Vagina (tissue), 2 donors: Measurements from ENCODE around the gene EGFL6. TPM values are rescaled to one million over a fixed set of nuclear protein-coding genes. Genes with fewer than 3 reads are reported as not detected.

Source experiments
- DNase-seq, 2 donors: peaks; one replicate each; pipeline ENCODE4 v3.0.0-alpha.2; 2017; ENCODE audit errors: extremely low spot score in 2 of 2
- H3K27ac ChIP-seq: fragments of 200-600 bp; sonication (generic); one replicate; pipeline ENCODE4 v1.5.1; 2019
- H3K27me3 ChIP-seq: fragments of 200-600 bp; sonication (generic); one replicate; pipeline ENCODE4 v1.5.1; 2019
- H3K36me3 ChIP-seq, 2 donors: fragments of 200-600 bp; sonication (generic); one replicate each; pipeline ENCODE4 v1.5.1; 2017 to 2019
- H3K4me1 ChIP-seq: fragments of 200-600 bp; sonication (generic); one replicate; pipeline ENCODE4 v1.5.1; 2019
- H3K4me3 ChIP-seq, 2 donors: fragments of 200-600 bp; sonication (generic); 1 replicate in 1 of 2; 2 replicates in 1 of 2; pipeline ENCODE4 v1.5.1; 2016 to 2019
- H3K9me3 ChIP-seq: fragments of 200-600 bp; sonication (generic); one replicate; pipeline ENCODE4 v1.5.1; 2019
- POLR2A ChIP-seq, 2 donors: fragments of 450-650 bp; IDR thresholded peaks; one replicate each; pipeline ENCODE4 v1.6.1; 2017; ENCODE audit warnings: antibody characterized with exemption in 2 of 2, mild to moderate bottlenecking in 2 of 2, moderate library complexity in 2 of 2
- POLR2AphosphoS5 ChIP-seq, 2 donors: sonication (generic); formaldehyde crosslinking; IDR thresholded peaks; one replicate each; pipeline ENCODE4 v1.9.0; 2017; ENCODE audit warnings: antibody characterized with exemption in 2 of 2, mild to moderate bottlenecking in 2 of 2, low read depth in 1 of 2; ENCODE audit not compliant: insufficient read depth in 1 of 2
- intact Hi-C: fragments of 100-400 bp; cut with DNase I; formaldehyde crosslinking; loops from one replicate; pipeline ENCODE4 v1.15.1; 2023
- total RNA-seq: library from RNA; depleted of rRNA; stranded (reverse); fragments of >200 nt; gene quantifications from one replicate; pipeline ENCODE4 v1.2.3, GENCODE V29; 2016
- TF ChIP-seq, protein P1 (sequence below), 3 experiments: fragments of 450-650 bp in 2 of 3; fragments of 200-600 bp in 1 of 3; sonication (generic) in 1 of 3; IDR thresholded peaks; one replicate each; pipeline ENCODE4 v1.5.1; 2017 to 2019; ENCODE audit warnings: antibody characterized with exemption in 3 of 3, mild to moderate bottlenecking in 2 of 3, moderate library complexity in 2 of 3

Gene EGFL6
- total RNA-seq, 1 donor from 2014 or later: 0.98 TPM

DNA sequence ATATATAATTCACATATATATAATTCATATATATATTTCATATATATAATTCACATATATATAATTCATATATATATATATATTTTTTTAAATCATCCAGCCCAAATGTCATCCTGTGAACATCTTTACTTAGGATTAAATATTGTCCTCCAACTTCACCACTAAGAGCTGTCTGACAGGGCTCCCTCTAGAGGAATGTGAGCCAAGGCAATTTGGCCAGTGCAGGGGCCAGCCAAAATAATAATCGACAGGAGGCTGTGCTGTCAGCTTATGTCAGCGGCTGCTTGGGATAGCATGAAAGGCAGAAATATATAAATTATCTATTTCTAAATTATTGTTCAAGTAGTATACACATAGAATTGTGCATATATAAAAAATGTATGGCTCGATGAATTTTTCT lies 29.5 kb downstream of the EGFL6 start:
- Histone ChIP-seq H3K36me3 (no peaks in the 10 kb centered on the region), H3K4me1 (no peaks in the 10 kb centered on the region), H3K27ac (no peak overlapping the region), H3K4me3 (no peak overlapping the region), H3K9me3 (no peaks in the 10 kb centered on the region), H3K27me3 (no peaks in the 10 kb centered on the region)
- intact Hi-C loops: no loop called here
- no peak for DNase-seq
- TF ChIP-seq POLR2AphosphoS5 (IDR thresholded peaks at IDR 0.05; ENCODE audit: insufficient read depth in 1 of 2, low read depth in 1 of 2) (no peak), POLR2A (IDR thresholded peaks at IDR 0.05) (no peak)
- TF ChIP-seq, protein P1, sequence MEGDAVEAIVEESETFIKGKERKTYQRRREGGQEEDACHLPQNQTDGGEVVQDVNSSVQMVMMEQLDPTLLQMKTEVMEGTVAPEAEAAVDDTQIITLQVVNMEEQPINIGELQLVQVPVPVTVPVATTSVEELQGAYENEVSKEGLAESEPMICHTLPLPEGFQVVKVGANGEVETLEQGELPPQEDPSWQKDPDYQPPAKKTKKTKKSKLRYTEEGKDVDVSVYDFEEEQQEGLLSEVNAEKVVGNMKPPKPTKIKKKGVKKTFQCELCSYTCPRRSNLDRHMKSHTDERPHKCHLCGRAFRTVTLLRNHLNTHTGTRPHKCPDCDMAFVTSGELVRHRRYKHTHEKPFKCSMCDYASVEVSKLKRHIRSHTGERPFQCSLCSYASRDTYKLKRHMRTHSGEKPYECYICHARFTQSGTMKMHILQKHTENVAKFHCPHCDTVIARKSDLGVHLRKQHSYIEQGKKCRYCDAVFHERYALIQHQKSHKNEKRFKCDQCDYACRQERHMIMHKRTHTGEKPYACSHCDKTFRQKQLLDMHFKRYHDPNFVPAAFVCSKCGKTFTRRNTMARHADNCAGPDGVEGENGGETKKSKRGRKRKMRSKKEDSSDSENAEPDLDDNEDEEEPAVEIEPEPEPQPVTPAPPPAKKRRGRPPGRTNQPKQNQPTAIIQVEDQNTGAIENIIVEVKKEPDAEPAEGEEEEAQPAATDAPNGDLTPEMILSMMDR (IDR thresholded peaks at IDR 0.05): no peak

DNA sequence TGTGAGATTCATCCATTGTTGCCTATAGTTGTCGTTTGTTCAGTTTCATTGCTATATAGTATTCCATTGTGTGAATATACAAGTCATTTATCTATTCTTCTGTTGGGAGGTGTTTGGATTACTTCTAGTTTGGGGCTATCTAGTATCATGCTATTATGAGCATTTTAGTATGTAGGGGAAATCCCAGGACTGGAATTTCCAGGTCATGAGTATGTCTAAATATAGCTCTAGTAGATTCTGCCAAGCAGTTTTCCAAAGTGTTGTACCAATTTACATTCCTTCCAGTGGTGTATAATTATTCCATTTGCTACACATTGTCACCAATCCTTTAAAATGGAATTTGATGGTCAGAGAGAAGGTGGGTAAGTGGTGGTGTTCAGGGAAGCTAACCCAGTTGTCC lies 30.1 kb downstream of the EGFL6 start:
- no peaks in the 10 kb centered on the region for H3K4me1 ChIP-seq
- H3K4me3 ChIP-seq: no peak overlapping the region
- H3K27me3 ChIP-seq: no peaks in the 10 kb centered on the region
- H3K36me3 ChIP-seq: no peaks in the 10 kb centered on the region
- TF ChIP-seq POLR2AphosphoS5 (IDR thresholded peaks at IDR 0.05; ENCODE audit: insufficient read depth in 1 of 2, low read depth in 1 of 2): no peak
- no peak for TF ChIP-seq POLR2A (IDR thresholded peaks at IDR 0.05)
- TF ChIP-seq, protein P1 (IDR thresholded peaks at IDR 0.05): no peak
- no peak for DNase-seq
- intact Hi-C loops: no loop called here
- no peak overlapping the region for H3K27ac ChIP-seq
- no peaks in the 10 kb centered on the region for H3K9me3 ChIP-seq

DNA sequence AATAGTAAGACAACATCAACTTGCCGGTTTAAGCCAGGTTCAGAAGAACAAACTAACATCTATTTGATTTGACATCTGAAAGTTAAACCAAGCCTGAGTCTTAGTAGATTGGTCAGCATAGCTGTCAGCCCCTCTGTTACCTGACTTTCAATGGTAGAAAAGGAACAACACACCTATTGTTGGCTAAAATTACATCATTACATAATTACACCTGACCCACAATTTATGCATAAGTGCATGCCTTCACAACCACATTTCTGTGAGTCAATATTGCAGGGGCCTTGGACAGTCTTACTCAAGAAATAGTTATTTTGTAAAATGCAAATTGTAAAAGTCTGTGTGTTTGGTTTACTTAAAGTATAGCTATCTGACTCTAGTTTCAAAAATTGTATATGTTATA lies 36.2 kb downstream of the EGFL6 start:
- H3K27me3 ChIP-seq: no peaks in the 10 kb centered on the region
- H3K36me3 ChIP-seq: no peaks in the 10 kb centered on the region
- DNase-seq: no peak

DNA sequence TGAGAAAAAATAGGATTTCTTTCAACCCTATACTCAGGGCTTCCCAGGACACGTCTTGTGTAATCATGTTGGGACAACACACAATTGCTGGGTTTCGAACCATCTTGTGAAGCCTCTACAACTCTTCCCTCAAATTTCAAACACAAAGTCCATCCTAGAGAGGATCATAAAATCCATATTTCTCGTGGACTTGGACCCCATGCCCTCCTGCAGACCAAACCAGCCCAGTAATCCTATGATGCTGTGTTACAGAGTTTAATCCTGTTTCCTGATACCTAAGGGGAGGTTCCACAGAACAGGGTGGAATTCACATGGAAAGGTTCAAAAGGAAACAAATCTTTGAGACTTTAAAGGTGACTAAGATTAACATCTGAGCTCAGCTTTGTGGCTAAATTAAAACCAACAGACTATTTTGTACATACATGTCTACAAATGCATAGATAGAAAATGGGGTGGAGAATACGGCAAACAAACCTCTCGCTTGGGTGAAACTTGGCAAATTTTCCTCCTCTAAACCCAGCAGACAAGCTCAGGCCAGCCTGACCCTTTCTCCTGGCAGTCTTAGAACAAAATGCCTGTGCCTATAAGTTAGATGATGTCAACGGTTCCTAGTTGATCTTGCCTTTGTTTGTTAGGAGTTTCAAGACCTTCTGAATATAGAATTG lies 38.1 kb downstream of the EGFL6 start:
- Histone ChIP-seq H3K4me3 (no peak overlapping the region), H3K27ac (no peak overlapping the region), H3K27me3 (no peaks in the 10 kb centered on the region), H3K36me3 (no peaks in the 10 kb centered on the region), H3K4me1 (no peaks in the 10 kb centered on the region), H3K9me3 (no peaks in the 10 kb centered on the region)
- DNase-seq: no peak
- TF ChIP-seq, protein P1 (IDR thresholded peaks at IDR 0.05): no peak
- no peak for TF ChIP-seq POLR2AphosphoS5 (IDR thresholded peaks at IDR 0.05; ENCODE audit: insufficient read depth in 1 of 2, low read depth in 1 of 2)
- no peak for TF ChIP-seq POLR2A (IDR thresholded peaks at IDR 0.05)
- intact Hi-C loops: no loop called here

More for the DNA sequence above, 36.2 kb downstream of the EGFL6 start:
- no peak overlapping the region for H3K4me3 ChIP-seq
- intact Hi-C loops: no loop called here
- no peak overlapping the region for H3K27ac ChIP-seq
- TF ChIP-seq, protein P1 (IDR thresholded peaks at IDR 0.05): no peak
- TF ChIP-seq POLR2A (IDR thresholded peaks at IDR 0.05) (no peak), POLR2AphosphoS5 (IDR thresholded peaks at IDR 0.05; ENCODE audit: insufficient read depth in 1 of 2, low read depth in 1 of 2) (no peak)
- H3K9me3 ChIP-seq: no peaks in the 10 kb centered on the region
- no peaks in the 10 kb centered on the region for H3K4me1 ChIP-seq

DNA sequence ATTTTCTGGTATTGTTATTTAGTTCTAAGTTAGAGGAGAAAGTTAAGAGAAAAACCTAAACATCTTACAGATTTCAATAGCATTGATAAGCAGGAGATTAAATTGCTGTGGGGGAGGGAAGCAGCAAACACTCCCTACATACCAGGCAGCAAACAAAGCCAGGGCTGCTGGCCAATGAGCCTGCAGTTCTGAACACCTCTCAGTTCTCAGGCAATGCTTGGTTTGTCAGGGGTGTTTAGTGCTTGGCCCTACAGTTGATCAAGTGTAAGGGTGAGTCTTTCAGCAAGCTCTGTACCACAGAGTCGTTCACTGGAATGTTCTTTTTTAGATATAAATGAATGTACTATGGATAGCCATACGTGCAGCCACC lies 38.6 kb downstream of the EGFL6 start:
- no peaks in the 10 kb centered on the region for H3K4me1 ChIP-seq
- no peak for TF ChIP-seq POLR2A (IDR thresholded peaks at IDR 0.05)
- no peak for TF ChIP-seq POLR2AphosphoS5 (IDR thresholded peaks at IDR 0.05; ENCODE audit: insufficient read depth in 1 of 2, low read depth in 1 of 2)
- no peak overlapping the region for H3K27ac ChIP-seq
- no peaks in the 10 kb centered on the region for H3K36me3 ChIP-seq
- intact Hi-C loops: no loop called here
- H3K27me3 ChIP-seq: no peaks in the 10 kb centered on the region
- no peak for DNase-seq
- H3K4me3 ChIP-seq: no peak overlapping the region
- no peaks in the 10 kb centered on the region for H3K9me3 ChIP-seq
